Measurements from ENCODE around the gene TMEM150B.

TMEM150B gene

GRCh38 chr19:55304279-55304978 lies 20.7 kb downstream of the TMEM150B start:
- DNase-seq, result peak; percentile 30

- DNase-seq, result no peak
Measured at GRCh38 chr19:55303477-55303876, 21.7 kb downstream of the TMEM150B start.

GRCh38 chr19:55302318-55302703 lies 22.8 kb downstream of the TMEM150B start:
- DNase-seq, result no peak

- peak; percentile 77 for DNase-seq
Measured at GRCh38 chr19:55301459-55302317, 23.5 kb downstream of the TMEM150B start.

- DNase-seq, result no peak
Measured at GRCh38 chr19:55300886-55301458, 24.2 kb downstream of the TMEM150B start.

DNA sequence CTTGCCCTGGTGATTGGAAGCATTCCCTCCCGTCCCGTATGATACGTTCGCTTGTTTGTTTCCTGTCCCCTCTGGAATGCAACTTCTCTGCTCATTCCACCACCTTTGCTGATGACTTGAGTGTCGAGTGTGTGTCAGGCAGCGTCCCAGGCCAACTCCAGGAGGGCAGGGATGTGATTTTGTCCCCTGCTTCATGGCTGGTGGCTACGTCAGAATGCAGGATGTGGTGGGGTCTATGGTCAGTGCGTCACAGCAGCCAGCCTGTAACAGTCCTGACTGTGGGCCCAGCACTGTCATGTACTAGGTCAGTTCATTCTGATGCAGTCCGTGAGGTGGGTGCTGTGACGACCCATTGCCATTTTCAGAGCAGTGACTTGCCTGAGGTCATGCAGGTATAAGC lies 25.1 kb downstream of the TMEM150B start:
- DNase-seq, result no peak

DNA sequence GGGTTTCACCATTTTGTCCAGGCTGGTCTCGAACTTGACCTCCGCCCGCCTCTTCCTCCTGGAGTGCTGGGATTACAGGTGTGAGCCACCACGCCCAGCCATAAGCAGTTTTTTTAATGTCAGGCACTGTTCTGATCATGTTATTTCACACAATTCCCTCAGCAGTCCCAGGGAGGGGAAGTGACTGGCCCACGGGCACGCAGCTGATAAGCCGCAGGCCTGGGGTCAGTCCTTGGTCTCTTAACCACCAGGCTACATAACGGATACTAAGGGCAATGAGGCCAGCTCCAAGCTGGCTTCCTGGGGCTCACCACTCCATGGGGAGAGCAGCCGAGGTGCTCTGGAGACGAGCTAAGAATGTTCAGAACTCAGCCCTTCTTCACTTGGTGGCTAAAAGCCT lies 27.9 kb downstream of the TMEM150B start:
- DNase-seq, result no peak

DNA sequence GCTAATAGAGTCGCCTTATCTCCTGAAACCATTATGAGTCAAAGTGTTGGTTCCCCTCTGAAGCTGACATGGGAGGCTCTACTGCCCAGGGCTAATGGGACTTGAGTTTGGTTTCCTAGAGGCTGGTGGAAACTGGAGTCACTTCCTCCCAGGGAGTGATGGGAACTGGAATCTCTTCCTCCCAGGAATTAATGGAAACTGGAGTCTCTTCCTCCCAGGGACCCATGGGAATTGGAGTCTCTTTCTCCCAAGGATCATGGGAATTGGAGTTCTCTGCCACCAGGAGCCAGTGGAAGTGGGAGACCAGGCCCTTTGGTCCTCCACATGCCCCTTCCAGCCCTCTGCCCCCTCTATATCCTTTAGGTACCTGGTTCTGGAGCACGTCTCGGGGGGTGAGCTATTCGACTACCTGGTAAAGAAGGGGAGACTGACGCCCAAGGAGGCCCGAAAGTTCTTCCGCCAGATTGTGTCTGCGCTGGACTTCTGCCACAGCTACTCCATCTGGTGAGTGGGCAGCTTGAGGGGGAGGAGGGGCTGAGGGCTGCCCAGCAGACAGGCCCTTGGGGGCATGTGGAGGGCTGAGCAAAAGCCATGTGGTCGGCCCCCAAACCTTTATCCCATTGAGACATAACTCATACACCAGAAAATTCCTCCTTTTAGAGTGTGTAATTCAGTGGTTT lies 35.9 kb downstream of the TMEM150B start:
- no peak for DNase-seq

GRCh38 chr19:55287361-55288079 lies 37.6 kb downstream of the TMEM150B start:
- DNase-seq, result no peak

GRCh38 chr19:55285229-55285890 lies 39.8 kb downstream of the TMEM150B start:
- DNase-seq, result no peak

- no peak for DNase-seq
Measured at GRCh38 chr19:55284405-55285058, 40.6 kb downstream of the TMEM150B start.

- peak; percentile 76 for DNase-seq
Measured at GRCh38 chr19:55283548-55284377, 41.4 kb downstream of the TMEM150B start, which contains the start of gene BRSK1. Gene BRSK1 (plus strand): TSS chr19:55283997. CDS start chr19:55284443, 446 bp downstream.

- DNase-seq, result peak; percentile 97
Measured at GRCh38 chr19:55279770-55280643, 45.1 kb downstream of the TMEM150B start, which contains the start of gene HSPBP1. Gene HSPBP1 (minus strand): TSS chr19:55280110. CDS start chr19:55279608, 502 bp downstream.

- no peak for DNase-seq
Measured at GRCh38 chr19:55279340-55279739, 45.8 kb downstream of the TMEM150B start.

DNA sequence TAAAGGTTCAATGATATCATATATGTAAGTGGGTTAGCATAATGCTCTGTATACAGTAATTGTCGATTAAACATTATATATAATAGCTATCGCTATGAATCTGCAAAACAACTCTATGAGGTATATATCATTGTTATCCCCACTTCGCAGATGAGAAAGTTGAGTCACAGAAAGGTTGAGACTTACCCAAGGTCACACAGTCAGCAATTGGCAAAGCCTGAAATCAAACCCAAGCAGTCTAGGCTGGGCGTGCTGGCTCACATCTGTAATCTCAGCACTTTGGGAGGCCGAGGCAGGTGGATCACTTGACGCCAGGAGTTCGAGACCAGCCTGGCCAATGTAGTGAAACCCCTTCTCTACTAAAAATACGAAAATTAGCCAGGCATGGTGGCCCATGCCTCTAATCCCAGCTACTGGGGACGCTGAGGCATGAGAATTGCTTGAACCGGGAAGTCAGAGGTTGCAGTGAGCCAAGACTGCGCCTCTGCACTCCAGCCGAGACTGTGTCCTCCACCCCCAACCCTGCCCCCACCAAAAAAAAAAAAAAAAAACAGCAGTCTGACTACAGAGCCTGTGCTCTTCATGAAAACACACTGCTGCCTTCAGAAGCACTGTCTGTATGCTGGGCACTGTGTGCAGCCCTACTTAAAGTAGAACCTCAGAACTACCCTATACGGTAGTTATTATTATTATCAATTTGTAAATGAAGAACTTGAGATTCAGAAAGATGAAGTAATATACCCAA lies 46.6 kb downstream of the TMEM150B start:
- no peak for DNase-seq

- DNase-seq, result no peak
Measured at GRCh38 chr19:55277494-55277893, 47.6 kb downstream of the TMEM150B start.

DNA sequence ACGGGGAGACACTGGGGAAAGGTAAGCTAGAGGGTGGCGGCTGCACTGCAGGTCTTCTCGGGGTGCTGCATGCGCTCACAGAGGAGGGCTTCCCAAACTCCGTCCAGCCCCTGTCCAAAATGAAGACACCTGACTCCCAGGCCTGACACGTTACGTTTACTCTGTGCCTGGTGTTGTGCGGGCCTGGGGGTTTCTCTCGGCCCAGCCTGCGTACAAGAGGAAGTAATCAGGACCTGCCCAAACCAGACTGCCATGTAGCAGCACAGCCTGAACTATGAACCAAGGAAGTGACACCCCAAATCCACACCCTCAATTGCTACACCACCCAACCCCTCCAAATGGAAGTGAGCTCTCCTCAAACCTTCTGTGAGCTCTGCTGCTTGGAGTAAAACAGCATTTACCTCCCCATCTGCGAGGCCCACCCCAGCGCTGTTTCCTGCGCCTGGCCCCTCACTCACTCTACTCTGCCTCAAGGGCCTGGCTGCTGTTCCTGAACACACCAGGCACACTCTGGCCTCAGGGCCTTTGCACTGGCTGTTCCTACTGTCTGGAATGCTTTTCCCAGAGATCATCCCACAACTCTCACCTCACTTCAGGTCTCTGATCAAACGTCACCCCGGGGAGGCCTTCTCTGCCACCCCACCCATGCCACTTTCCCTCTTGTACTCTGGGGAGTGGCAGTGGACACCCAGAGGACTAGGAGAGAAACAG lies 48.3 kb downstream of the TMEM150B start:
- DNase-seq, result no peak

All from EL (cell line).